Measurements from ENCODE around the gene MTPN. TPM values are rescaled to one million over a fixed set of nuclear protein-coding genes. Genes with fewer than 3 reads are reported as not detected.

The MTPN gene
- total RNA-seq, 4 donors from 2014 or later = 116 to 128 (median 125) TPM

GRCh38 chr7:135958173-135958572 is 19.0 kb downstream of the MTPN start:
- 96 to 97% methylated on average over 1 of the region's 1 CpG for WGBS, 2 donors
- H3K27ac ChIP-seq = no peak overlapping the region
- no peaks in the 10 kb centered on the region for H3K27me3 ChIP-seq
- H3K9me3 ChIP-seq = no peaks in the 10 kb centered on the region
- H3K36me3 ChIP-seq = no peaks in the 10 kb centered on the region
- H3K4me3 ChIP-seq (replicated peaks in 1 of 3) = no peak overlapping the region
- H3K4me1 ChIP-seq = peaks cover 4 to 11% of the 10 kb centered on the region in 2 donors
- intact Hi-C loops (cut with DNase I) = no loop called here
- no peak for DNase-seq
- TF ChIP-seq POLR2A (IDR thresholded peaks at IDR 0.05) = no peak
- no peak for TF ChIP-seq CTCF (IDR thresholded peaks at IDR 0.05)

GRCh38 chr7:135957627-135958026 is 19.5 kb downstream of the MTPN start:
- Histone ChIP-seq H3K9me3 (no peaks in the 10 kb centered on the region), H3K4me1 (peaks cover 4 to 11% of the 10 kb centered on the region in 2 donors), H3K36me3 (no peaks in the 10 kb centered on the region), H3K27ac (no peak overlapping the region), H3K4me3 (replicated peaks in 1 of 3) (no peak overlapping the region), H3K27me3 (no peaks in the 10 kb centered on the region)
- no peak for DNase-seq
- TF ChIP-seq CTCF (IDR thresholded peaks at IDR 0.05) = no peak
- no peak for TF ChIP-seq POLR2A (IDR thresholded peaks at IDR 0.05)
- intact Hi-C loops (cut with DNase I) = no loop called here
- 97 to 98% methylated on average over 2 of the region's 2 CpGs for WGBS, 2 donors

- no peak for DNase-seq
- intact Hi-C loops (cut with DNase I) = no loop called here
- no peaks in the 10 kb centered on the region for H3K27me3 ChIP-seq
- H3K4me1 ChIP-seq = peaks cover 4 to 11% of the 10 kb centered on the region in 2 donors
- H3K36me3 ChIP-seq = no peaks in the 10 kb centered on the region
- no peaks in the 10 kb centered on the region for H3K9me3 ChIP-seq
- no peak overlapping the region for H3K4me3 ChIP-seq (replicated peaks in 1 of 3)
- 94 to 95% methylated on average over 2 of the region's 2 CpGs for WGBS, 2 donors
- TF ChIP-seq POLR2A (IDR thresholded peaks at IDR 0.05) (no peak), CTCF (IDR thresholded peaks at IDR 0.05) (no peak)
- no peak overlapping the region for H3K27ac ChIP-seq
Measured at GRCh38 chr7:135956393-135956792, 20.8 kb downstream of the MTPN start.

- TF ChIP-seq CTCF (IDR thresholded peaks at IDR 0.05) = no peak
- TF ChIP-seq POLR2A (IDR thresholded peaks at IDR 0.05) = no peak
- Histone ChIP-seq H3K27ac (no peak overlapping the region), H3K4me1 (no peaks in the 10 kb centered on the region), H3K36me3 (peaks cover 3 to 9% of the 10 kb centered on the region in 2 donors), H3K4me3 (replicated peaks in 1 of 3) (no peak overlapping the region), H3K27me3 (no peaks in the 10 kb centered on the region), H3K9me3 (no peaks in the 10 kb centered on the region)
- DNase-seq = no peak
- 96 to 98% methylated on average over 2 of the region's 2 CpGs for WGBS, 2 donors
- intact Hi-C loops (cut with DNase I) = no loop called here
Measured at GRCh38 chr7:135950972-135951371, 26.2 kb downstream of the MTPN start.

GRCh38 chr7:135950429-135950828 is 26.7 kb downstream of the MTPN start:
- H3K27ac ChIP-seq = no peak overlapping the region
- no peaks in the 10 kb centered on the region for H3K4me1 ChIP-seq
- peaks cover 3 to 9% of the 10 kb centered on the region in 2 donors for H3K36me3 ChIP-seq
- no peaks in the 10 kb centered on the region for H3K9me3 ChIP-seq
- intact Hi-C loops (cut with DNase I) = no loop called here
- DNase-seq = no peak
- no peaks in the 10 kb centered on the region for H3K27me3 ChIP-seq
- no peak overlapping the region for H3K4me3 ChIP-seq (replicated peaks in 1 of 3)
- TF ChIP-seq POLR2A (IDR thresholded peaks at IDR 0.05) (no peak), CTCF (IDR thresholded peaks at IDR 0.05) (no peak)
